HG03159 (cell line): ENCODE data around the gene MAST4.

Experiments used
- ATAC-seq: cut with Tn5 transposase; IDR thresholded peaks from one replicate; pipeline ENCODE4 v1.9.1; 2021; ENCODE audit warnings: mild to moderate bottlenecking, moderate library complexity; ENCODE audit not compliant: unreplicated experiment

Gene MAST4

DNA sequence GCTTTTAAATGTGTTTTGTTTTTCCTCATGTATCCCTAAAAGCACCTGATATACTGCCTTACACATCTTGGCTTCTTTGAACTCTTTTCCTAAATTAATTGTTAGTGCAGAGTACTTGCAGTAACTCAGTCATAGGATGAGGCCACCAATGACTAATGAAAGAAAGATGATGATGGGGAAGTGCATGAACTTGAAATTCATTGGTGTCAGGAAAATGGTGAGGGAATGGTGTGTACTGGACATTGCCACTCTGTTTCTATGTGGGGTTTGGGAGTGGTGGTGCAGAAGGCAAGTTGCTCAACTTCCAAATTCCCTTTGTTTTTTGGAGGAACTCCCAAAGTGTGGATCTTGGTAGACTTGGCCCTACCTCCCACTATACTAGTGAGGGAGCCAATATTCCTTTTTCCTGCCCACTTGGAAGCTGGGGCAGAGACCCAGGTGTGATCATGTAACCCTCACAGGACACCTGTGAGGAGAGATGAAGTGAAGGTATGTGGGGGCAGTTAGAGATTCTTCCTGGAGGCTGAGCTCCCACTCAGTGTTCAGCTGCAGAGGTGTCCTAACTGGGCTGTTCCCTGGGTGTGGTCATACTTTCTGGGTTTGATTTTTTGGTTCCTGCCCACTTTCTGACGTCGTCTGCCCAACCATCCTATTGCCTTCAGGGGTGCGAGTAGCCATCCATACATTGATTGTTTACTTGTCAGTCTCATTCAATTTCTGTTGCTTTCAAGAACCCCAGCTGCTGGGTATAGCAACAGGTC is 298.5 kb downstream of the MAST4 start:
- no peak for ATAC-seq

DNA sequence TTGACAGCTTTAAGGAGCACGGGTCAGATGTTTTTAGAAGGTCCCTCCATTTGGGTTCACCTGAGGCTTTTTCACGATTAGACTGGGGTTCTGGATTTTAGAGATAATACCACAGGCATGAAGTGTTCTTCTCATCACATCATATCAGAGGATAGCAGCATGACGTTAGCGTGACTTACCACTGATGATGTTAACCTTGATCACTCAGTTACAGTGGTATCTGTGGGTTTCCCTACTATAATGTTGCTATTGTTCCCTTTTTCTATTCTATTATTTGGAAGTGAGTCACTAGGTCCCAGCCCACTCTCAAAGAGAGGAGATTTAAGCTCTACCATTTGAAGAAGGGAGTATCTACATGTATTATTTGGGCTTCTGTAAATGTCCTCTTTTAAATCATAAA is 300.0 kb downstream of the MAST4 start:
- ATAC-seq: no peak

DNA sequence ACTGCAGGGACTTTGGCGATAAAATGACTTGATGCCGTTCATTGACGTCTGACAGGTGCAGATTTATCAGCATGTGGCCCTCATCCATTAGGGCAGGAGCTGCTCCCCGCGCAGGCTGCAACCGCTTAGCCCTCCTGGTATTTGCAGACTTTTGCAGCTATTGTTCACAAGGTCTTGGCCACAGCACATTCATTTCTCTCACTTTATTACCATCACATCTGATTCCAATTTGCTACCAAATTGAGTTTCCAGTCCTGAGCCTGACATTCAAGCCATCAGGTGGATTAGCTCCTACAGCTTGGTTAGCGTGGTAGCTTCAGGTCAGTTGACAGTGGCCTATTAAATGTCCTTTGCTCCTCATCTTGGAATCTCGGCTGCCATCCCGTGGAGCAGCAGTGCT is 301.2 kb downstream of the MAST4 start:
- no peak for ATAC-seq

DNA sequence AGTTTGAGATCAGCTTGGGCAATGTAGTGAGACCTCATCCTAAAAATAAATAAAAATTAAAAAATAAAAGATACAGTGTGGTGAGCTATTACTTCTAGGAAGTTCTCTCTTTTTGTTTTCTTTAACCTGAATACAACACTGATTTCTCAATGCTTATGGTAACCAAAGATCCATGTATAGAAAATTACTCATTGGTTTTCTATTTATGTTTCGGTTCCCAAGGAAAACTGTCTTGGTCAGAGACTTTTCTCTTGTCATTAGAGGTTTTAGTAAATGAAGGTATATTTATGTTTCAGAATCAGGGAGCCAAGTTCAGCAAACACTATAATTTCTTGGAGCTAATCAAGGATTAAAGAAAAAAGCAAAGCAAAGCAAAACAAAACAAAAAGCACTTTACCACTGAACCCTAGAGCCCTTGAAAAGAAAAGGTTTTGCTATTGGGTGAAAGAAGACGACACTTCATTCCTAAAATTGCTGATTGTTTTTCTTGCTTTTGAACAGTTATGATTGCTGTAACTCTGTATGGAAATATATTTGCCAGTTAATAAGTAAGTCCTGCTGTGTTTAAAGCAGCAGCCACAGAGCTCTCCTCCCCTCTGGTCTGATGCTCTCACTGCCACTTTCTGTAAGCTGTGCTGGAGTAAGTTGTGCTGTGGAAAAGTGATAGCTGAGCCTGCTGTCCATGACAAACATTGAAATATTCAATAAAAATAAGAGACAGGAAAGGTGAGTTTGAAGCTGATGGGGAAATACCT is 302.2 kb downstream of the MAST4 start:
- ATAC-seq: no peak

DNA sequence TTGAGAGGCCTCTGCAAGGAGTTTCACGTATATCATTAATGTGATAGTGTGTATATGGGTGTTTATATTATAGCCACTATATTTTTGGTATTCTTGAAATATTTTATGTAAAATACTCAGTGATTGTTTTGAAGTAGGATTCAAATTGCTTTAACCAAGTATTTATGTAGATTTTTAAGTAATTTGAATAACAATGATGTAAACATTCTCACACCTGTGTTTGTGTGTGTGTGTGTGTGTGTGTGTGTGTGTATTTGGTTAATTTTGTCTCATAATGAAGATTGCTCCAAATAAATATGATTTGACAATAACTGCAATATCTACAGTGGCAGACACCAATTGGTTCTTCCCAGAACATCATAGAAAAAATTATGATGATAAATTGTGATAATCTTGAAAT is 307.0 kb downstream of the MAST4 start:
- ATAC-seq: no peak

DNA sequence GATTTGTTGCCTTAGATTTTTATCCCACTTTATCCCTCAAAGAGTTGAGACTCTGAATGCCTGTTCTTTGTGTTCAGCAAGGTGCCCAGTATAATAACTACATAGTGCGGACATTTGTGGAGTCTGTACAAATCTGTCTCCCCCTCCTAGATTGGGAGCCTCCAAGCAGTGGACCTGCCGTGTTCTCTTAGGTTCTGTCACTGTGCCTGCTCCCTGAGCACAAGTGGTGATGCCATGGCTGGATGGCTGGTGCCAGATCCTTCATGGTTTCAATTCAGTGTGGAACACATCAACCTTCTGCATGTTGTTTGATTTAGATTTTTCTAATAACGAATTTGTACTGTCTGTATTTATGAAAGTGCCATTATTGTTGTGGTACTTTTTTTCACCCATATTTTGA is 307.5 kb downstream of the MAST4 start:
- no peak for ATAC-seq

DNA sequence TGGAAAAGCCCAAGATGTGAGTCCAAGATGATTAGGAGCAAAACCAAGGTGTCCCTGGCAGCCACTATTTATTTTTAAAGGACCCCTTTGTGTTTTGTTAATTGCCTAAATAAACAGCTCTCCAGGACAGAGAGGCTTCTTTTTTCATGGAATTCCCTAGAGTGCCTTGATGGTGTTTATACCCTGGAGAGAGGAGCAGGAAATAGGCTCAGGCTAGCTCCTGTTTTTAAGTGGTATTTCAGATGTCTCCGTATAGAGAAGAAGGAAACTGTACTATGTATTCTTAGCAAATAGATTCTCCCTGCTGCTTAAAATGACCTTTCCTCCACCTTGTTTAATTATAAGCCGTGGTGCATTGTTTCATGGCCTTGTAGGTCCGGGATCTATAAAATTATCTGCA is 308.0 kb downstream of the MAST4 start:
- ATAC-seq: no peak

DNA sequence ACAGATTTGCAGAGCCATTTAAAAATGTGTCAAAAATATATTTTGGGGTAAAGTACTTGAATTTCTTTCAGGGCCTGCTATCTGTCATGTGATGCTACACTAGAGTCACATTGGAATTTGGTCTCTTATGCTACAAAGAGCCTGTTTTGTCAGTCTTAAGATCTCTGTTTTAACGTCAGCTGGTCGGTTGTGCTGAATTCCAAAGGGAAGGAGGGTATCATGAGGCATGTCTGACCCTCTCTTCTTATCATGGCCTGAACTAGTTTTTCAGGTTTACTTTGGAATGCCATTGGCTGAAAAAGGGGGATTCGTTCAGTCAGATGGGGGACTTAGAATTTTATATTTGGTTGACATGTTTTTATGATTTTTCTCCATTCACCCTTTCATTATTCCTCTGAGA is 309.8 kb downstream of the MAST4 start:
- ATAC-seq: no peak

DNA sequence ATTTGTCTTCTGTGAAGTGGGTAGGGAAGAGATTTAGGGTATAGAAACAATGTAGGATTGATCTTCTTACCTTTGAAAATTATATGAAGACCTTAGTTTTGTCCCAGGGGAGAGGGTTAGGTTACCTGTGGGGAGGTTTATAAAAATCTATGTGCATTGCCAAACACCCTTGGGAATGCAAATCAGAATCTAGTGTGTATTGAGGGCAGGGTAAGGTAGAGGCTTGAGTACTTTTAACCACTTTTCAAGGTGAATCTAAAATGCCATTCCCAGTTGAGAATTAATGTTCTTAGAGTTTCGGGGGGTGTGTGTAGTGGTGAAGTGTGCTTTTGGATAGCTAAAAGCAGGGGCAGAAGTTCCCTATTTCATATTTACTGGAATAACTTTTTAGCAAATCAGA is 312.0 kb downstream of the MAST4 start:
- ATAC-seq: no peak

DNA sequence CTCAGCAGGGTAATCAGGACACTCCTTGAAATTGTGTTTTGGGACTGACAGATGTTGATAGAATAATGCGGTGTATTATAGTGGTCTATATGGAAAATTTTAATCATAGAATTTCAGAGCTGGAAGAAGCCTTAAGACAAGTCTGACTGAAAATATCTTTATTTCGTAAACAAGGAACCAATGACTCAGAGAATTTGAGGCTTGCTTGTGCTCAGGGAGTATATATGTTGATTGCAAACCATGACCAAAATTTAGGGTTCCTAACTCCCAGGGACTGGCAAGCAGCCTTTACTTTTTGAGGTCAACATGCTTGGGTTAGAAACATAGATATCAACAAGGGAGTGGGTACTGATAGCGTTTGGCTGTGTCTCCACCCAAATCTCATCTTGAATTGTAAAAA is 313.2 kb downstream of the MAST4 start:
- ATAC-seq: no peak

DNA sequence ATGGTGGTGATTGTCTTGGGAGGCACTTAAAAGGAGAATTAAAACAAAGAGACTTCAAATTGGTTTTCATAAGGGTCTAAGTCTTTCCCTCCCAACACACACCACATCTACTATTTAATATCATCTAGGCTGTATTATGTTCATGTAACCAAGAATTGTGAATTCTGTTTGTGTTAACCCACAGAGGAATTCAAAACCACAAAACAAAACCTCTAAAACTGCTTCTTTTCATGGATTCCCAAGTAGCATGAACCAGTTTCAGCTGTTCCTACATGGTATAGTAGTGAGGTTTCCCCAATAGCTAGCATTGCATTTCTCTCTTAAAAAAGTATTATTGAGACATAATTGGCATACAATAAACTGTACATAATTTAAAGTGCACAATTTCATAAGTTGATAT is 316.6 kb downstream of the MAST4 start:
- ATAC-seq: no peak

DNA sequence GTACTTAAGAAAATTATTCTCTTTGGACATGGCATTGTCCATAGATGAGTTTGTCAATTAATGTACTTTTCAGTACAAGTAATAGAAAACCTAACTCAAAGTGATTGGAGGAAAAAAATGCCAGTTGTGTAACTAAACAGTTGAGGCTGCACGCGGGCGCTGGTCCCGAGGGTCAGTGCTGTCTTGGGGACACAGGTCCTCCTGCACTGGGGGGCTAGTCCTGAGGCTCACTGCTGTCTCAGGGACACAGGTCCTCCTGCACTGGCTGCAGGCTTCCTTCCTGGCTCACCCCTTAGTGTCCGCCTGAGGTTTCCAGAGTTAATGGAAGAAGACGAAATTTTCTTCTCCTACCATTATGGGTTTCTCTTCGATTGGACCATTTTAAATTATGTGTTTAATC is 319.3 kb downstream of the MAST4 start:
- ATAC-seq: no peak

DNA sequence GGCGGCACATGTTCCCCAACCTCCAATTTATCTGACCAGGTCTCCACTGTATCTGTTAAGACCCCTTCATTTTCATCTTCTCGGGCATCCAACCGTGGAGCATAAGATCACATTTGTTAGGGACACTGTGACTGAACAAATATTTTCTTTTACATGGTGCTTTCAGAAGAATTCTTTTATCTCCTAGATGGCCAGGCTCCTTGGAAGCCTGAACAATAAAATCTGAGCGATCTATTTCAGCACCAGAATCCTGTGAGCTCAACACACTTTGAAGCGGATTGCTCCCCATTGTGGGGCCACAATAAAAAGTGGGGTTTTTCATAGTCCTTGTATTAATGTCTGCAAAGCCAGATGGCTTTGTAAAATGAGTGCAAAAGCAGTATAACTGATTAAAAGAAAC is 326.7 kb downstream of the MAST4 start:
- ATAC-seq: no peak

DNA sequence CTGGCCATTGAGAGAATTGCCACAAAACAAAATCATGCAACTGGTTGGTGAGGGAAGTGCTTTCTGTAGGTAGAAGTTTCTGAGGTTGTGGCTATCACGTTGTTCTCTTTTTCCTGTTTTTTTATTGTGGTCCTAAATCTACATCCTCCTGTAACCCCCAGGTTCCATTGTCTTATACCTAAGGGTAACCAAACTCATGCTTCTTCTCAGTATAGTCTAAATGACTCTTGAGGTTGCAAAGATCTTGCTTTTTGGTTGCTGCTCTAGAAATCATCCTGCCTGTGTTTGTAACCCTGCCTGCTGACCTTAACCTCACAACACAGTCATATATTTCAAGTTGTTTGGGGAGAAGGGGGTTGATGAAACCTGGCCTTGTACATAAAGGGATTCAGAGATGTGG is 327.3 kb downstream of the MAST4 start:
- no peak for ATAC-seq

DNA sequence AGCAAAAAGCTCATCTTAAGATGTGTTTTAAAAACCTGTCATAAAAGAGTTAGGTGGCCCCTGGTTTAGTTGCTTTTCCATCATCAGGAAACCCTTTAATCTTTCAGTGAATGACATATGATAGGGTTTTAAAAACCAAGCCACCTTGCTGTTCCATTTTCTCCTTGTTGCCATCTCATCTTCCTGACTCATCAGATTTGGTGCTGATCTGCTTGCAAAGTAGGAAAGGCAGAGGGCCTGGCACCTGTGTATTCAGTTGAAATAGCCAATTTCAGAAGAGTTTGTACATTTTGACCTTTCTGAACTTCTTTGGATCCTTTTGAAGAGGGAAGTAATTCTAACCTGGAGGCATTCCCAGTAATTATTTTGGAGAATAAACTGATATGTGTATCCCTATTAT is 327.7 kb downstream of the MAST4 start:
- ATAC-seq: no peak

DNA sequence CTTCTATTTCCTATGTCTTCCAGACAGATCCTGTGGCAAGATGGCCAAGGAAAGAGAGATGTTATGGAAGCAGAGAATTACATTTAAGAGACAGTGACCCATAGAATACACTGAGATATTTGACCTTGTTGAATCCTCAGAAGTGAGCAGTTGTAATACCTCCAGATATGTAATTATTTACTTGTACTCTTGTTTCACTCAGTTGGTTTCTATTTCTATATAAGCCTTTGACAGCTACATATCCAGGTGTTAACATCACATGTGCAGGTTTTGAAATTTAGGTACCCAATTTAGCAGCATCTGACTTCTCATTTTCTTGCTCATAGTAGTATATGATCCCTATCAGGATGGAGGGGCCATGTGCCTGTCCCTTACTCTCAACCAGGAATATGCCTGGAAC is 330.9 kb downstream of the MAST4 start:
- ATAC-seq: no peak

DNA sequence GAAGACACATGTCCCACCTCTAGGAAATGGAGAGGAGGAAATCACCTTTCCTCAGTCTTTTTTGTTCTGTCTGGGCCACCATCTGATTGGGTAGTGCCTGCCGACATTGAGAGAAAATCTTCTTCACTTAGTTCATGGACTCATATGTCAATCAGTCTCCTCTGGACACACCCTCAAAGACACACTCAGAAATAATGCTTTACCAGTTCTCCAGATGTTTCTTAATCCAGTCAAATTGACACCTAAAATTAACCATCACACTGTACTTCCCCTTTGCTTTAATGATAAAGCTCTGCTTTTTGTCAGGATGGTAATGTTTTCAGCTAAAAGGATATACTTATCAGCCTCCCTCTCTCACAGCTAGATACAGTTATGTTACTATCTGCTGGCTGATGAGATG is 333.1 kb downstream of the MAST4 start:
- ATAC-seq: no peak

DNA sequence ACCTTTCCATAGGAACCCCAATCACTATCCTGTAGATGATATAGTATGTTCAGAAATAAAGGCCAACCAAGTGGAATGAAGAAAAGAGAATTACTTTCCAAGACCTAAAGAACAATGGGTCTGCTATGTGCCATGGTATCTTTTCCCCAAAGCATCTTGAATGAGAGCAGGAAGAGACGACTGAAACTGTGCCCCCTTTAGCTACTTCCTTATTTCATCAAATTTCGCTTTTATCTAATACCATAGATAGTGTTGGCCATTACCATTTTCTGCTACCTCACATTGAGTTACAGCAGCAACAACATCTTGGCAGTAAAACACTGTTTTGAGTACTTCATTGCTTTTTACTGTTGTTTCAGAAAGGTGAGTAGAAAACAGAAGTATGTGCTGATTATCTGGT is 333.8 kb downstream of the MAST4 start:
- no peak for ATAC-seq

DNA sequence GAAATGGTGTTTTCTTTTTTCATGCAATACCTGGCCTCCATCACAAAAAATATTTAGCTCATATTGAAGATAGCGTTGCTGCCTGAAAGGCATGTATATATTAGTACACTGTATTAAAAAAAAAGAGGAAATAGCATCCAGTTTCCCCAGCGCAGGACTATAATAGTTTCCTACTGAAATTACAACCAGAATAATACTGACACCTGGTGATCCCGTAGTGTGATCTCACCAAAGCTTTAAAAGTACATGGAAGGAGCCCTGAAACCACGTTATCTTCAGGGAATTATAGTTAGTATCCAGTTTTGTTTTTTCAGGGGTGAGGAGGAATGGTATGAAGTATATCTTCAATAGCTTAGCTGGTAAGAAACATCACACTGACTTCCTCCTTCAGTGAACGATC is 335.5 kb downstream of the MAST4 start:
- no peak for ATAC-seq

DNA sequence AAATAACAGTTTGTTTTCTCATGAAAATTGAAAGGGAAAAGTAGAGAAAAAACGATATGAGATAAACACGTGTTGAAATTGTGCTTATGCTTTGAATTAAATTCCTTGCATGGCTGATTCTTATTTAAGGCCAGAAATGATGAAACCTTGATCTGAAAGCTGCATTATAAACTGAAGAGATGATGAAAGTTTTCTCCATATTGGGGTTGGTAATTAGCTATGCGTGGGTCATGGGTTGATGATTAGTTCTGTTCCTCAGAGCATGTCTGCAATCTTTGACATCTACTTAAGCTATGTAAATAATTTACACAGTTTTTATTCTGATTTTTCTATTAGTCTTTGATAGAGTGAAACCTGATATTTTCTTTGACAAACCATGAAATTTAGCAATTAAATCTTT is 336.3 kb downstream of the MAST4 start:
- ATAC-seq: no peak

DNA sequence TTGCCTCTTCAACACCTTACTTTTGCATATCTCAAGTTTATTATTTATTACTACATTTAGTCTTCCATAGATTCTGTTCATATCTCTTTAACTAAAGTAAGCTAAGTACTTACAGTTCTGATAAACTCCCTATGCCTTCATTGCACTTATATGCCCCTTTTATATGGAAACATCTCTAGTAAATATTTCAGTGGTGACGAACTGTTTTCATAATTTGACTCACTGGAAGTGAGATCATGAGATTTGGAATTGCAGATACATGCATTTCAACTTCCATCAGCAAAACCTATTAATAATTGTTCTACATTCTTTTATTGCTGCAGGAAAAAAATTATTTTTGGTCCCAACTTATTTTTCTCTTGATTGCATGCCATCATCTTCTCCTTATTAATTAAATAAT is 336.9 kb downstream of the MAST4 start:
- no peak for ATAC-seq

DNA sequence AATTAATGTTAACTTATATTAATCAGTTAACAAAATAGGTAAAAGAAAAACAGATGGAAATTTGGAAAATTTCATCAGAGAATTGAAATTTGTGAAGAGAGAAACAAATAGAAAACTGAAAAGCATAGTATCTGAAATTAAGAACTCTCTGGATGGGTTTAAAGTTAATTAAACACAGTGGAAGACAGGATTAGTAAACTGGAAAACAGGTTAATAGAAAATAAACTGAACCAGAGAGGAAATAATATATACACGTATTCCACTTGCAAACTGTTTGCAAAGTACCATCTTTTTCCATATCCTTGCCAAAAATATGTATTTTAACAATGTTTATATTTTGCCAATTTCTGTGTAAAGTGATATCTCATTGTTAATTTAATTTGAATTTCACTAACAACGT is 342.9 kb downstream of the MAST4 start:
- no peak for ATAC-seq
